ENCODE results near the gene UGT1A9.
"Not testable (repeated sequence)": the region's sequence is repeated elsewhere in the genome, so short reads cannot be mapped to it uniquely, and the experiment has no call there.

The UGT1A9 gene

DNA sequence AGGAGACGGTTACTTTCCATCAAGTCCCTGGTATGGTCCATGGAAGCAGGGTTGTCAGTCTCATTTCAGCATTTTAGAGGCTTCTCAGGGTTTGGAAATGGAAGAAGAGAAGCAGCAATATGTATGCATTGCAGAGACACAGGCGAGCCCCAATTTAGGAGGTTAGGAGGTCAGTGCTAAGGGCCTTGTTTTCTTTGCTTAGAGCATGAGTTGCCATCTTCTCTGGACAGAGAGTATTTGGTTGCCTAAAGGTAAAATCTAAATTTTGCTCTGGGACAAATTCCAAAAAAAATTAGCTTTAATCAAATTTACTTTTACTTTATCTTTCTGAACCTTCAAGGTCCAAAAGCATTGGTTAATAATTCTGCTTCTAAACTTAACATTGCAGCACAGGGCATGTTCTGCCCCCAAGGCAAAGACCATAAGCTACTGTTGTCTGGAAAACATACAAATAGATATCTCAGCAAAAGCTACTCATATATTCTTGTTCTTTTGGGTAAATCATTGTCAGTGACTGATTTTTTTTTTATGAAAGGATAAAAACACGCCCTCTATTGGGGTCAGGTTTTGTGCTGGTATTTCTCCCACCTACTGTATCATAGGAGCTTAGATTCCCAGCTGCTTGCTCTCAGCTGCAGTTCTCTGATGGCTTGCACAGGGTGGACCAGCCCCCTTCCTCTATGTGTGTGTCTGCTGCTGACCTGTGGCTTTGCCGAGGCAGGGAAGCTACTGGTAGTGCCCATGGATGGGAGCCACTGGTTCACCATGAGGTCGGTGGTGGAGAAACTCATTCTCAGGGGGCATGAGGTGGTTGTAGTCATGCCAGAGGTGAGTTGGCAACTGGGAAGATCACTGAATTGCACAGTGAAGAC, at the start of gene UGT1A9:
Gene UGT1A9, plus strand, starts transcription at position 609 of the 872 bp plus-strand sequence. Its CDS starts 37 bp downstream, at position 646.
- DNase-seq (ENCODE audit: low read depth in 2 of 2) = no peak

DNA sequence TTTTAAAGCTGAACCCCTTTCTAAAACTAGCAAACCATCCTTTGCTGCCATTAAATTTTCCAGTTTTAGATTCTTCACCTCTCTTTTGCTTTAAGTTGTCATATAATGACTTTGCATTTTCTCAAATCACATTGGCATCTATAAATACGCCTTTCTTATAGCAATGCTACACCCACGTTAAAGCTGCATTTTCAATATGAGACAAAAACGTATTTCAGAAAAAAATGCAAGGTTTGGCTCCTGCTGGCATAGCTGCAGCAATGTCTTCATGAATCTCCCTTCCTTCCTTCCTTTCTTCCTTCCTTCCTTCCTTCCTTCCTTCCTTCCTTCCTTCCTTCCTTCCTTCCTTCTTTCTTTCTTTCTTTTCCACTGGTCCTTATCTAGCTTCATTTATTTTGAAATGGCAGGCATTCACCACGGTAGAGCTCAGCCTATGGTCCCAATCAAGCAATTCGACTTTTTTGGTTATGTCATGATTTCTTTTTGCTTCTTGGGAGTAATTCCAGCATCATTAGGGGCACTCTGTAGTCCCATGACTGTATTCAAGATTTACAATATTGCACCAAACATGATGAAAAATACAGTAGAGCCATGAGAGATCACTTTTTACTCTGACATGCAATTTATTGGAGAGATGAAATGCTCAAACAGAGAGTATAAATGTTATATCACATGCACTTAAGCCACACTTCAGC, 44.2 kb upstream of the UGT1A9 start:
- no peak for DNase-seq (ENCODE audit: low read depth in 2 of 2)

DNA sequence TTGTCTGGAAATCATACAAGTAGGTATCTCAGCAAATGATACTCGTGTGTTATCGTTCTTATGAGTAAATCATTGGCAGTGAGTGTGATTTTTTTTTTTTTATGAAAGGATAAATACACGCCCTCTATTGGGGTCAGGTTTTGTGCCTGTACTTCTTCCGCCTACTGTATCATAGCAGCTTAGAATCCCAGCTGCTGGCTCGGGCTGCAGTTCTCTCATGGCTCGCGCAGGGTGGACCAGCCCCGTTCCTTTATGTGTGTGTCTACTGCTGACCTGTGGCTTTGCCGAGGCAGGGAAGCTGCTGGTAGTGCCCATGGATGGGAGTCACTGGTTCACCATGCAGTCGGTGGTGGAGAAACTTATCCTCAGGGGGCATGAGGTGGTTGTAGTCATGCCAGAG, 35.4 kb upstream of the UGT1A9 start, which contains the start of gene UGT1A10:
Gene UGT1A10, plus strand, starts transcription at position 143 of the 400 bp plus-strand sequence. Its CDS starts 75 bp downstream, at position 218.
- DNase-seq (ENCODE audit: low read depth in 2 of 2) = not testable (repeated sequence)

DNA sequence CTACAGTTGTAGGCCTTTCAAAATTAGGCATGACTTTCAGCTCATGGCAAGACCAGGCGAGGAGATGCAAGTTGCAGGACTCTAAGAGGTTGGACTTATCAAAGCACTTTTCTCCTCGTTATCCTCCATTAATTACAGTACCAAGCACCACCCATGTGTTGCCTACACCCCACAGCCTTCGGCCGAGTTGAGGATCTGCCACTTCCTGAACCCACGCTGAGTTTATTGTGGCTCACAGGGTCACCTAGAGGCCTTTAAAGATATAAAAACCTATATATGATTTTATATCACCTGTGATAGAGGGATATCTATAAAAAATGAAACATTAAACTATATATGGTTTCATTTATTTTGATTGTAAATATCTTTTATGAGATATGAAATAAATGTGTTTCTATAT, 32.9 kb upstream of the UGT1A9 start:
- no peak for DNase-seq (ENCODE audit: low read depth in 2 of 2)

DNA sequence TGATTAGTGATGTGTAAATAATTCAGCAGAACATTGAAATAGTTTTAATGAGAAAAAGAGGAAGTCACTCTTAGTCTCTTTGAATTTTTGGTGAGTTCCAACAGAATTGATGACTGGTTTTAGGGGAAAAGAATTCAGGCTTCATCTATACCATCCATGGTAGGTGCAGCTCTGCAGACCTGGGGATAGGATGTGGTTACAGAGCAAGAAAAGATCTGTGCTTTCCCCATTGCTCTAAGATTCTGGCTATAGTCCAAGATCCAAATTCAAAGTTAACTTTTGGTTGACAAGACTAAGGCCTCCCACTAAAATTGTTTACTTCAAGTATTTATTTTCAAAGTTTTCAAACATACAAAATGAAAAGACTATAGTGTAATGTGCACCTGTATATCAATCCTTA, 31.8 kb upstream of the UGT1A9 start:
- no peak for DNase-seq (ENCODE audit: low read depth in 2 of 2)

DNA sequence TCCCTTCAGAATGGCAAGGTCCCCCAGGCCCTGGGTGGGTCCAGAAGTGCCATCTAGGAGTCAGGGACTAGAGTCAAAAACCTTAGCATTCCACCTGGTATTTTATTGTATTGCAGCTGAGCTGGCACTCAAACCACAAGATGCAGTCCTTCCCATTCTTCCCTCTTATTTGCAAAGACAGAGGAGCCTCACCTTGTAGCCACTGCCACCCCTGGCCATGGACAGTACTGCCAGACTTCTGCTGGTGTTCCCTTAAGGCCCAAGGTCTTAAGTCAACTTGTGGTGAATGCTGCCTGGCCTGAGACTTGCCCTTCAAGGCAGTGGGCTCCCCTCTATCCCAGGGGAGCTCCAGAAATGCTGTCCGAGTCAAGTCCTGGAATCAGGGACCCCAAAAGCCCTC, 28.6 kb upstream of the UGT1A9 start:
- DNase-seq (ENCODE audit: low read depth in 2 of 2) = no peak

DNA sequence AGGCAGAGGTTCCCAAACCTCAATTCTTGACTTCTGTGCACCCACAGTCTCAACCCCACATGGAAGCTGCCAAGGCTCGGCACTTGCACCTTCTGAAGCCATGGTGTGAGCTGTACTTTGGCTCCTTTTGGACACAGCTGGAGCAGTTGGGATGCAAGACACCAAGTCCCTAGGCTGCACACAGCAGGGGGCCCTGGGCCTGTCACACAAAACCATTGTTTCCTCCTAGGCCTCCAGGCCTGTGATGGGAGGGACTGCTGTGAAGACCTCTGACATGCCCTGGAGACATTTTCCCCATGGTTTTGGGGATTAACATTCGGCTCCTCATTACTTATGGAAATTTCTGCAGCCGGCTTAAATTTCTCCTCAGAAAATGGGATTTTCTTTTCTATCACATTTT, 25.7 kb upstream of the UGT1A9 start:
- not testable (repeated sequence) for DNase-seq (ENCODE audit: low read depth in 2 of 2)

DNA sequence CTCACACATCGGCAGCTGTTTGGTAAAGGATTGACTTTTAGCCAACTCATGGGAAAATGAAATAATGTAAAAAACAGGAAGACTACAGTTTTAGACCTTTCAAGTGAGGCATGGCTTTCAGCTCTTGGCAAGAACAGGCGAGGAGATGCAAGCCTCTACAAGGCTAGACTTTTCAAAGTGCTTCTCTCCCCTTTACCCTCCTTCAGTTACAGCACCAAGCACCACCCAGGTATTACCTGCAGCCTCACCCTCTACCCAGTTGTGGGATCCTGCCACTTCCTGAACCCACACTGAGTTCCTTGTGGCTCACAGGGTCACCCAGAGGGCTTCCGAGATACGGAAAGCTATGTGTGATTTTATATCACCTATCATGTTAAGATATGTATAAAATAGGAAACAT, 20.7 kb upstream of the UGT1A9 start:
- DNase-seq (ENCODE audit: low read depth in 2 of 2) = no peak

DNA sequence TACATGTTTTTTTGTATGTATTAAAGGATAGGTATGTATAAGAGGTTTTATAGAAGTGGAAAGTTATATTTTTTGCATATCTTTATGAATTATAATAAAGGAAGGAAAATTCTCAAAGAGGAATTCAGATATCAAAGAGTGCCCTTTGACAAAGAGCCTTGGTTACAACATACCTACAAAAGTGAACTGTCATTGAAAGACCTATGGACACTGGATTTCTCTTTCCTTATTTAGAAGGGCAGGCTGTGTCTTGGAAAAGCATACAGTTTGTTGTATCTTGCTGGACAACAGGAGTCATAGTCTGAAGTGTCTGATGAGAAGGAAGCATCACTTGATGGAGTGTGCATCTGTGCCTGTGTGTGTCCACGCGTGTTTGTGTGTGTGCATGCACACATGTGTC, 20.3 kb upstream of the UGT1A9 start:
- DNase-seq (ENCODE audit: low read depth in 2 of 2) = no peak

DNA sequence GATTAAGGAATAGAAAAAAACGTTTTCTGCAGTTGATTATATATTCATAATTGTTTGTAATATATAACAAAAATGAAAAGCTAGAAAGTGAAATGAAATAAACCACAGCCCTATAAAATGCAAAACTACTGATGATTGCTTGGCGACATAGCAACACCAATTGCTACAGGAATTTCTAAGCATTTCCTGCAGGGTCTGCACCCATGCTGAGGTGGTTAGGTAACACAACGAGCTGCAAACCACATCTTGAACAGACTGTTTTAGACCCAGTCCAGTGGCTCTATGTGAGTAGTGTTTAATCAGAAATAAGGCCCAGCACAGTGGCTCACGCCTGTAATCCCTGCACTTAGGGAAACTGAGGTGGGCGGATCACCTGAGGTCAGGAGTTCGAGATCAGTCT, 17.2 kb upstream of the UGT1A9 start:
- no peak for DNase-seq (ENCODE audit: low read depth in 2 of 2)

DNA sequence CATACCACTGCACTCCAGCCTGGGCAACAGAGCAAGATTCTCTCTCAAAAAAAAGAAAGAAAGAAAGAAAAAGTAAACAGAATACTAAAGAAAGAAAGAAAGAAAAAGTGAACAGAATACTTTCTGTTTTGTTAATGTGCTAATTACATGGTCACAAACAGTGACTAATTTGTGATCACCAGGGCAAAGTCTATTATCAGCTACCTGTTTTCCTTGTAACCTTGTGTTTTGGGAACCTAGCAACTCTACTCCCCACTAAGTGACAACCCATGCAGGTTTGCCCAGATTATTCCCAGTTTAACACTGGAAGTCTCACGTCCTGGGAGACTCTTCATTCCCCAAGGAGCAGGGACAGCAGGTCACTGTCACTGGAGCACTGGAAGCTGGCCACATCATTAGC, 16.7 kb upstream of the UGT1A9 start:
- no peak for DNase-seq (ENCODE audit: low read depth in 2 of 2)

DNA sequence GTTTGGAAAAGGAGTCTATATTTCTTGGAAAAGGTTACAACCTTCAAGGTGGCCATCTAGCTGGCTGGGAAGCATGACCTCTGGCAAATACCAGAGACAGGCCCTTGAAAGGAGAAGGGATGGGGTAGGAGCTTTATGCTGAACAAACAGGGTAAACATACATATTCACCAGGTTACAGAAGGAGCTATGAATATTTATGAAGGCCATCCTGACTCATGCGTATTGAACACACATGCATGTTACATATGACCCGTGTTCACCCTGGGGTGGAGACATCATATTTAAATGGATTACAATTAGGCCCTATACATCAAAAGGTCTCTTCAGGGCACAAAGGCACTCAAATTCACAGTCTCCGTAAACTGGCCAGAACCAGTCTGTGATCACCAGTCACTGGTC, 15.8 kb upstream of the UGT1A9 start:
- DNase-seq (ENCODE audit: low read depth in 2 of 2) = not testable (repeated sequence)

DNA sequence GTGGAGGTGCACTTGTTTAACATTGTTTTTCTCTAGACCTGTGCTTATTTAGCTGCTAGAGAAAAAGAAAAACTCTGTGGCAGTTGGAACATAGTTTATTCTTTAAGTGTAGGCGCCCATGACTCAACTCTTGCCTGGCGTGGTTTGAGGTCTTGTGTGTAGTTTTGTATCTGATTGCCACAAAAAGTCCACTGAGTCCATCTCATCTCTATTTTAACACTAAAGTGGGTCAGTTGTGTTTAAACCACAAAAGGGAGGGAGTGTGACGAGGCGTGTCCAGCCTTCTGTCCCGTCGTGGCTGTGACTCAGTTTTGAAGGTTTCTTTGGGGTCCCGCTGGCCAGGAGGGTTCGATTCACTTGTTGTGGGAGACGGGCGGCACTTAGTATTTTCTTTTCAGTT, 15.3 kb upstream of the UGT1A9 start:
- no peak for DNase-seq (ENCODE audit: low read depth in 2 of 2)

DNA sequence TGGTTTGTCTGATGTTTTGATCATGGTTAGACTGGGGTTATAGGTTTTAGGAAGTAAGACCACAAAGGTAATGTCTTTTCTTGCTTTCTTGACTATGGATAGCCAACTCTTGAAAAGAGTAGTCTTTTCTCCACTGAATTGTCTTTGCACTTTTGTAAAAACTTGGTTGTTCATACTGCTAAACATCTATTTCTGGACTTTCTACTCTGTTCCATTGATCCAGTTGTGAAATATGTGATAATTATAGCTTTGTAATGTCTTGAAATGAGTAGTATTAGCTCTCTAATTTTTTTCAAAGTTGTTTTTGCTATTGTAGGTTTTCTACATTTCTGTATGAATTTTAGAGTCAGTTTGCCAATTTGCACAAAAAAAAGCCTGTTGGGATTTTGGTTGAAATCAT, 13.1 kb upstream of the UGT1A9 start:
- DNase-seq (ENCODE audit: low read depth in 2 of 2) = no peak

DNA sequence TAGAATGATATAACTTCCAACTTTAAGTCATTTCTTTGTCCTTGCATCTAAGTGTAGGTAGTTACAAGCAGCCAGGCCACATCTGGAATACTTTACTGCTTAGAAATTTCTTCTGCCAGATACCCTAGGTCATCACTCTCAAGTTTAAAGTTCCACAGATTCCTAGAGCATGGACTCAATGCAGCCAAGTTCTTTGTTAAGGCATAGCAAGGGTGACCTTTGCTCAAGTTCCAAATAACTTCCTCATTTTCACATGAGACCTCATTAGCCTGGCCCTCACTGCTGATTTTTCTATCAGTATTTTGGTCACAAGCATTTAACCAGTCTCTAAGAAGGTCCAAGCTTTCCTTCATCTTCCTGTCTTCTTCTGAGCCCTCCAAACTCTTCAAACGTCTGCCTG, 7.8 kb upstream of the UGT1A9 start:
- no peak for DNase-seq (ENCODE audit: low read depth in 2 of 2)

DNA sequence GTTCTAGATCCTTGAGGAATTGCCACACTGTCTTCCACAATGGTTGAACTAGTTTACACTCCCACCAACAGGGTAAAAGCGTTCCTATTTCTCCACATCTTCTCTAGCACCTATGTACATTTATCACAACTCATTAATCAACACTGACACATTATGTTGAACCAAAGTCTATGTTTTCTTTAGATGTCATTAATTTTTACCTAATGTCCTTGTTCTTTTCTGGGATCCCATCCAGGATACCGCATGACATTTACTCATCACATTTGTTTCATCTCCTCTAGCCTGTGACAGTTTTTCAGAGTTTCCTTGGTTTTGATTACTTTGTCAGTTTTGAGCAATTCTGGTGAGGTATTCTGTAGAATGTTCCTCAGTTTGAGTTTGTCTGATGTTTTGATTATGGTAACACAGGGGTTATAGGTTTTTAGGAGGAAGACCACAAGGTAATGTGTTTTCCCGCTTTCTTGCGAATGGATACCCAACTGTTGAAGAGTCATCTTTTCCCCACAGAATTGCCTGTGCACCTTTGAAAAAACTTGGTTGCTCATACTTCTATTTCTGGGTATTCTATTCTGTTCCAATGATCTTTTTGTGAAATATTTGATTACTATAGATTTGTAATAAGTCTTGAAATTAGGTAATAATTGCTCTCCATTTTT, 3.0 kb upstream of the UGT1A9 start:
- DNase-seq (ENCODE audit: low read depth in 2 of 2) = no peak

DNA sequence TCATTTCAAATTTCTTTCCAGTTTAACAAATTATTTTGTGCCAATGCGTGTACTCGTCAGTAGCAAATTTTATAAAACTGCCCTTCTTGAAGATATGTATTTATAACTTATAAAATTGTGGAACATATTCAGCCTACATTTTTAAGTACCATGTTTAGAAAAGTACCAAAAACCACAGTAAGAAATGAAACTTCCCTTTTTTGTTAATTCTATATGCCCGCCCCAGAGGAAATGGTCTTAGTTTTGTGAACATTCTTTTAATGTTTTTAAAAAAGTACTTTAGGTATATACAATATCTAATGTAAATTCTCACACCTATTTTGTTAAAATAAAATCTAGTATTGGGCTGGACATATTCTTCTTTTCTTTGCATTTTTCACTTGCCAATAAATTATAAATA, 1.2 kb downstream of the UGT1A9 start:
- no peak for DNase-seq (ENCODE audit: low read depth in 2 of 2)

DNA sequence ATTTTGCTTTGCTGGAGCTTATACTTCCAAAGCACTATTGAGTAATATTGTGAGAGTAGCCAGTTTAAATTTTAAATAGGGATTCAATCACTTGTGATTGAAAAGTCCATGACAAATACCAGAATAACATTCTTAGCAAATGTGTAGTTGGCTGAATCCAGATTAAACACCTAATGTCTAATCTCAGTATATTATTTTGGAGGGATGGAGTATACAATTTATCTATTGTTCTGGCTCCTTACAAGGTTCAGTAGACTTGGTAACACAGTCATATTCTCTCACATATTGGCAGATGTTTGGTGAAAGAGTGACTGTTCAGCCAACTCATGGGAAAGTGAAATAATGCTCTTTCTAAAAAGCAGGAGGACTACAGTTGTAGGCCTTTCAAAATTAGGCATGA, 2.2 kb downstream of the UGT1A9 start:
- DNase-seq (ENCODE audit: low read depth in 2 of 2) = no peak

DNA sequence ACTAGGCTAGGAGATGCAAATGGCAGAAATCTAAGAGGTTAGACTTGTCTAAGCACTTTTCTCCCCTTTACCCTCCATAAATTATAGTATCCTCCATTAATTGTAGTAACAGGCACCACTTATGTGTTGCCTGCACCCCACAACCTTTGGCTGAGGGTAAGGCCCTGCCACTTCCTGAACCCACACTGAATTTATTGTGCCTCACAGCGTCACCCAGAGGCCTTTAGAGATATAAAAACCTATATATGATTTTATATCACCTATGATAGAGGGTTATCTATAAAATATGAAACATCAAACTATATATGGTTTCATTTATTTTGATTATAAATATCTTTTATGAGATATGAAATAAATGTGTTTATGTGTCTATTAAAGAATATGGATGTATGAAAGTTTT, 2.6 kb downstream of the UGT1A9 start:
- no peak for DNase-seq (ENCODE audit: low read depth in 2 of 2)

DNA sequence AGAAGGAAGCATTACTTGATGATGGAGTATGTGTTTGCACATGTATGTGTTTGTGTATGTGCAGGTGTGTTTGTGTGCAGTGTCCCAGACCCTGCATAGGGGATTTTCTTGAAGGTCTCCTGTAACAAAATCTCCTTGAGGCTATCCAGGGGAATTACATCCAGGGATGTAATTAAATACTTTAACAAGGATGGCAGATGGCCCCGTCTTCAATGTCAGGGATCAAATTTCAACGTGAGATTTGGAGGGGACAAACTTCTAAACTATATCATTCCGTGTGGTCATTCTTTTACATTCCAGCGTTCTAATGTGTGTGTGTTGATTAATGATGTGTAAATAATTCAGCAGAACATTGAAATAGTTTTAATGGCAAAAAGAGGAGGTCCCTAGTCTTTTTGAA, 3.3 kb downstream of the UGT1A9 start:
- DNase-seq (ENCODE audit: low read depth in 2 of 2) = no peak

DNA sequence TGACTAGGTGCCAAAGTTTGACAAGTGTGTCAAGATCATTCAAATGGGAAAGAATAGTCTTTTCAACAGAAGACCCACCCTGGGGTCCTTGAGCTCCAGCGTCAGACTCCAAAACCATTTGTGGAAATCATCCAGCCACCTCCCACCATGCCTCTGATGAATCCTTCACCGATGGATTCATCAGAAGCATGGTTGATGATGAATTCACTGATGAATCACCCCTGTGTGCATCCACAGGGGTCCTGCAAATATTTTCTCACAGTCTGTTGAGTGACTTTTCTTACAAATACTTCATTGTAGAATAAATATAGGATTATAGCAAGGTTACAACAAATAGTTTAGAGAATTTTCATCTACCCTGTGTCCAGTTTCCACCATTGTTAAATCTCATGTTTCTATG, 4.3 kb downstream of the UGT1A9 start:
- DNase-seq (ENCODE audit: low read depth in 2 of 2) = no peak

DNA sequence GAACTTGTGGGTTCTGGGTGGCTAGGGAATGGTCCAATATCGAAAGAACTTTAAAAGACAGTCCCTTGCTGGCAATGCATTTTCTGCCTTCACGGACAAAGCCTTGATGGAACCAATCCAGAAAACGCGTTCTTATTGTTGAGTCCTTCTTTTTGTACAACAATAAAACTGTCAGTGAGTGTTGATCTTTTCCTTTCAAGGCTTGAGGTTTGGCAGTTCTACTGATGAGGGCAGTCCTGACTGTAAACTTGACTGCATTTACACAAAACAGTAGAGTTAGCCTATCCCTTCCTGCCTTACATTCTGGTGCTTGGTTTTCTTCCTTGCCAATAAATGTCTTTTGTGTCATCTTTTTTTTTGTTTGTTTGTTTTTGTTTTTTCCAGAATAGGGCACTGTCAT, 7.5 kb downstream of the UGT1A9 start:
- DNase-seq (ENCODE audit: low read depth in 2 of 2) = no peak

Measured in stimulated activated CD8-positive, alpha-beta memory T cell treated with anti-CD3 and anti-CD28 coated beads, Interleukin-15, amount 100 ng/mL, for 48 hours (primary cell).